HepG2 (cell line): ENCODE data around the gene ABCB6. TPM values are rescaled to one million over a fixed set of nuclear protein-coding genes. Genes with fewer than 3 reads are reported as not detected.

Experiments used
- EZH2 ChIP-seq: conservative IDR thresholded peaks from 2 replicates; pipeline ENCODE4 v1.6.1; 2012; ENCODE audit warnings: mild to moderate bottlenecking, low read depth, low read length, moderate library complexity
- HOXA9 ChIP-seq: sonication (generic); formaldehyde crosslinking; IDR thresholded peaks from 2 replicates; pipeline ENCODE4 v1.8.1; 2022; ENCODE audit warnings: missing genetic modification reagents, mild to moderate bottlenecking, moderate library complexity, borderline replicate concordance
- KAT2B ChIP-seq: fragments of 150-350 bp; IDR thresholded peaks from 2 replicates; pipeline ENCODE4 v1.6.1; 2014; ENCODE audit warnings: low read depth, low read length, borderline replicate concordance
- KLF15 ChIP-seq: sonication (generic); formaldehyde crosslinking; IDR thresholded peaks from 2 replicates; pipeline ENCODE4 v1.8.1; 2023; ENCODE audit warnings: borderline replicate concordance, mild to moderate bottlenecking, inconsistent platforms, missing genetic modification reagents, mixed read lengths
- KLF16 ChIP-seq, 2 experiments: sonication (generic) in 1 of 2; formaldehyde crosslinking in 1 of 2; IDR thresholded peaks; 2 replicates each; pipeline versions ENCODE4 v1.6.1 to v1.8.0; 2016 to 2023; ENCODE audit warnings: missing genetic modification reagents in 2 of 2, missing compliant biosample characterization in 1 of 2
- KLF9 ChIP-seq: IDR thresholded peaks from 2 replicates; pipeline ENCODE4 v1.6.1; 2016; ENCODE audit warnings: low read depth
- NFE2L1 ChIP-seq: sonication (generic); formaldehyde crosslinking; IDR thresholded peaks from 2 replicates; pipeline ENCODE4 v1.4.0; 2020; ENCODE audit warnings: missing genetic modification reagents, mild to moderate bottlenecking, borderline replicate concordance
- PHF20 ChIP-seq: sonication (generic); formaldehyde crosslinking; IDR thresholded peaks from 2 replicates; pipeline ENCODE4 v1.5.0; 2020; ENCODE audit warnings: mild to moderate bottlenecking, missing genetic modification reagents
- RXRA ChIP-seq: sonication (generic); formaldehyde crosslinking; IDR thresholded peaks from 2 replicates; pipeline ENCODE4 v1.5.1; 2020; ENCODE audit warnings: missing genetic modification reagents
- U2AF1 ChIP-seq: fragments of 200-400 bp; formaldehyde crosslinking; optimal IDR thresholded peaks from 2 replicates; pipeline ENCODE3; 2017; ENCODE audit warnings: mild to moderate bottlenecking, low read depth, low read length
- ZFP41 ChIP-seq: sonication (generic); formaldehyde crosslinking; IDR thresholded peaks from 2 replicates; pipeline ENCODE4 v1.4.0; 2020; ENCODE audit warnings: mild to moderate bottlenecking, missing genetic modification reagents, borderline replicate concordance
- ZNF12 ChIP-seq: sonication (generic); formaldehyde crosslinking; IDR thresholded peaks from 2 replicates; pipeline ENCODE4 v1.5.0; 2020; ENCODE audit warnings: missing genetic modification reagents
- ZNF138 ChIP-seq: sonication (generic); formaldehyde crosslinking; IDR thresholded peaks from 2 replicates; pipeline ENCODE4 v1.5.0; 2020; ENCODE audit warnings: mild to moderate bottlenecking, low read depth, missing genetic modification reagents
- ZNF263 ChIP-seq: sonication (generic); formaldehyde crosslinking; IDR thresholded peaks from 2 replicates; pipeline ENCODE4 v1.4.0; 2020; ENCODE audit warnings: missing genetic modification reagents
- ZNF354B ChIP-seq: sonication (generic); formaldehyde crosslinking; IDR thresholded peaks from 2 replicates; pipeline ENCODE4 v1.8.0; 2022; ENCODE audit warnings: mild to moderate bottlenecking, missing genetic modification reagents
- ZNF775 ChIP-seq: sonication (generic); formaldehyde crosslinking; IDR thresholded peaks from 2 replicates; pipeline ENCODE4 v1.4.0; 2020; ENCODE audit warnings: missing genetic modification reagents, mild to moderate bottlenecking, moderate library complexity, borderline replicate concordance
- ZNF792 ChIP-seq: IDR thresholded peaks from 2 replicates; pipeline ENCODE4 v1.6.1; 2016
- polyA plus RNA-seq, 8 experiments: library from polyadenylated mRNA; depleted of rRNA in 3 of 8; stranded (reverse) in 7 of 8; unstranded in 1 of 8; fragments of >200 nt; fragmentation: Illumina TruSeq in 4 of 8; extraction: Trizol in 4 of 8; gene quantifications; 2 replicates each; pipeline versions ENCODE4 v1.2.1 to v1.2.3, GENCODE V29; 2011 to 2016; ENCODE audit warnings: low read depth in 4 of 8, missing spikeins in 1 of 8, mixed read lengths in 1 of 8; ENCODE audit not compliant: insufficient read depth in 1 of 8
- total RNA-seq, 5 experiments: library from RNA; depleted of rRNA; stranded (reverse); fragments of >200 nt; fragmentation: Illumina TruSeq; extraction: Trizol; gene quantifications; 2 replicates each; pipeline ENCODE4 v1.2.3, GENCODE V29; 2016; ENCODE audit warnings: low read depth in 1 of 5
- TF ChIP-seq, protein P1 (sequence below): sonication (generic); formaldehyde crosslinking; IDR thresholded peaks from 2 replicates; pipeline ENCODE4 v1.5.1; 2020; ENCODE audit warnings: missing genetic modification reagents, mild to moderate bottlenecking, borderline replicate concordance
- TF ChIP-seq, protein P2 (sequence below): IDR thresholded peaks from 2 replicates; pipeline ENCODE4 v1.6.1; 2012; ENCODE audit warnings: inconsistent platforms
- TF ChIP-seq, protein P3 (sequence below): sonication (generic); formaldehyde crosslinking; IDR thresholded peaks from 2 replicates; pipeline ENCODE4 v1.4.0; 2020; ENCODE audit warnings: missing genetic modification reagents
- TF ChIP-seq, protein P4 (sequence below), 2 experiments: fragments of 450-650 bp in 1 of 2; sonication (generic) in 1 of 2; formaldehyde crosslinking; IDR thresholded peaks; 2 replicates each; pipeline versions ENCODE4 v1.5.0 to v1.8.0; 2020 to 2022; ENCODE audit warnings: mild to moderate bottlenecking in 1 of 2, missing genetic modification reagents in 1 of 2
- TF ChIP-seq, protein P5 (sequence below): sonication (generic); formaldehyde crosslinking; IDR thresholded peaks from 2 replicates; pipeline ENCODE4 v1.4.0; 2020; ENCODE audit warnings: missing genetic modification reagents, borderline replicate concordance

ABCB6 gene
- total and polyA plus RNA-seq, 2 of the 13 experiments (the other 11 are each of a cell fraction or from before 2014, with no cell fraction given) = 91.1 to 137 TPM

DNA sequence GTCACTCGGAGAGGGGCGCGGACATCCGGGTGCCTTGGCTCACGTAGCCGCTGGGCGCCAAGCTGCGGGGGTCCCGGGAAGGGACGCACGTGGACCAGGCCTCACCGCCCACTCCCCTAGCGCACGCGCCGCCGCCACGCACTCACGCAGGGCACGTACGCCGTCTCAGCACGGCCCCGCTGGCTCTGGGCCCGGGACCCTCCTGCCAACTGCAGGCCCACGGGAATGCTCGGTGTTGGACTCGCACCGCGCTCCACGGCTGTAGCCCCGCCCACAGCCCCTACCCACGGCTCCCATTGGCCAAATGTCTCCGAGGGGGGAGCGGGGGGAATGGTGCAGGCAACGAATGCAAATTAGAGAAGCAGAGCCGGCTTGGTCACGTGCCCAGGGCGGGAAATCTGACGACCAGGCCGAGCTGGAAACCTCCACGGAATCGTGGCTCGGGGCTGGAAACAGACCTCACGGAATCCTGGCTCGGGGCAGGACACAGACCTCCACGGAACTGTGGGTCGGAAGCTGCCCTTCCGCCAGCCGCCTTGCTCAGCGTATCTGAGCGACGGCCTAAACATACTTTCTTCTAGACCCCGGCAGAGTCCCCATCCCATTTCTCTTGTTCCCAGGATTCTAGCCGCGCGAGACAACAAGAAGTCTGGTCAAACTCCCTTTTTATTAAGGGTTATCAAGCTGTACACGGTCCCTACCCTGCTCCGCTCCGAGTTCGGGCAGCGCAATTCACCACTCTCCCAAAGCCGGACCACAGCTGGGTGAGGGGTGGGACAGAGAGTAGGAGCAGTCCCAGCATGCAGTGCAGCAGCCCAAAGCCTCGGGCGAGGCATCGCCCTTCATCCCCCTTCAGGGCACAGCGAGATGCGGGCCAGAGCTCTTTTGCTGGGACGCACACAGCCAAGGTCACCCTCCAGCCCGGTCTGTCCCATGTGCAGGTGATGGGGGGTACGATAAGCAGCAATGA lies at the start of gene ABCB6 (continued):
- TF ChIP-seq, protein P1, sequence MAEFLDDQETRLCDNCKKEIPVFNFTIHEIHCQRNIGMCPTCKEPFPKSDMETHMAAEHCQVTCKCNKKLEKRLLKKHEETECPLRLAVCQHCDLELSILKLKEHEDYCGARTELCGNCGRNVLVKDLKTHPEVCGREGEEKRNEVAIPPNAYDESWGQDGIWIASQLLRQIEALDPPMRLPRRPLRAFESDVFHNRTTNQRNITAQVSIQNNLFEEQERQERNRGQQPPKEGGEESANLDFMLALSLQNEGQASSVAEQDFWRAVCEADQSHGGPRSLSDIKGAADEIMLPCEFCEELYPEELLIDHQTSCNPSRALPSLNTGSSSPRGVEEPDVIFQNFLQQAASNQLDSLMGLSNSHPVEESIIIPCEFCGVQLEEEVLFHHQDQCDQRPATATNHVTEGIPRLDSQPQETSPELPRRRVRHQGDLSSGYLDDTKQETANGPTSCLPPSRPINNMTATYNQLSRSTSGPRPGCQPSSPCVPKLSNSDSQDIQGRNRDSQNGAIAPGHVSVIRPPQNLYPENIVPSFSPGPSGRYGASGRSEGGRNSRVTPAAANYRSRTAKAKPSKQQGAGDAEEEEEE = 0 out of 2 replicates have a peak, but pooled peaks have one; percentile 81
- TF ChIP-seq HOXA9 (CRISPR knock-in tag) (peak; percentile 87; the same call in 1 of the 2 replicates), ZNF792 (CRISPR knock-in tag) (peak; percentile 95), NFE2L1 (peak; percentile 72), PHF20 (CRISPR knock-in tag) (peak; percentile 71), ZNF354B (CRISPR knock-in tag) (peak; percentile 98; the same call in 1 of the 2 replicates), RXRA (peak; percentile 80), KLF16 (CRISPR knock-in tag; IDR thresholded peaks at IDR 0.05) (peak; percentile 6 to 95; a peak in 2 of 4 replicates), ZNF12 (CRISPR knock-in tag) (no peak; the same call in 1 of the 2 replicates), KLF15 (CRISPR knock-in tag) (peak; percentile 64; the same call in 1 of the 2 replicates), ZNF775 (CRISPR knock-in tag) (no peak; the same call in 1 of the 2 replicates), ZNF138 (CRISPR knock-in tag) (peak; percentile 90; the same call in 1 of the 2 replicates), EZH2 (no peak), KAT2B (no peak), KLF9 (CRISPR knock-in tag) (0 out of 2 replicates have a peak, but pooled peaks have one; percentile 61), ZNF263 (CRISPR knock-in tag) (0 out of 2 replicates have a peak, but pooled peaks have one; percentile 62), U2AF1 (peak; percentile 40), ZFP41 (peak; percentile 71; the same call in 1 of the 2 replicates)
- TF ChIP-seq, protein P2, sequence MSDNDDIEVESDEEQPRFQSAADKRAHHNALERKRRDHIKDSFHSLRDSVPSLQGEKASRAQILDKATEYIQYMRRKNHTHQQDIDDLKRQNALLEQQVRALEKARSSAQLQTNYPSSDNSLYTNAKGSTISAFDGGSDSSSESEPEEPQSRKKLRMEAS = peak; percentile 95
- TF ChIP-seq, protein P3, sequence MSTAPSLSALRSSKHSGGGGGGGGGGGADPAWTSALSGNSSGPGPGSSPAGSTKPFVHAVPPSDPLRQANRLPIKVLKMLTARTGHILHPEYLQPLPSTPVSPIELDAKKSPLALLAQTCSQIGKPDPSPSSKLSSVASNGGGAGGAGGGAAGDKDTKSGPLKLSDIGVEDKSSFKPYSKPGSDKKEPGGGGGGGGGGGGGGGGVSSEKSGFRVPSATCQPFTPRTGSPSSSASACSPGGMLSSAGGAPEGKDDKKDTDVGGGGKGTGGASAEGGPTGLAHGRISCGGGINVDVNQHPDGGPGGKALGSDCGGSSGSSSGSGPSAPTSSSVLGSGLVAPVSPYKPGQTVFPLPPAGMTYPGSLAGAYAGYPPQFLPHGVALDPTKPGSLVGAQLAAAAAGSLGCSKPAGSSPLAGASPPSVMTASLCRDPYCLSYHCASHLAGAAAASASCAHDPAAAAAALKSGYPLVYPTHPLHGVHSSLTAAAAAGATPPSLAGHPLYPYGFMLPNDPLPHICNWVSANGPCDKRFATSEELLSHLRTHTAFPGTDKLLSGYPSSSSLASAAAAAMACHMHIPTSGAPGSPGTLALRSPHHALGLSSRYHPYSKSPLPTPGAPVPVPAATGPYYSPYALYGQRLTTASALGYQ (CRISPR knock-in tag) = 0 out of 2 replicates have a peak, but pooled peaks have one; percentile 38
- TF ChIP-seq, protein P4, sequence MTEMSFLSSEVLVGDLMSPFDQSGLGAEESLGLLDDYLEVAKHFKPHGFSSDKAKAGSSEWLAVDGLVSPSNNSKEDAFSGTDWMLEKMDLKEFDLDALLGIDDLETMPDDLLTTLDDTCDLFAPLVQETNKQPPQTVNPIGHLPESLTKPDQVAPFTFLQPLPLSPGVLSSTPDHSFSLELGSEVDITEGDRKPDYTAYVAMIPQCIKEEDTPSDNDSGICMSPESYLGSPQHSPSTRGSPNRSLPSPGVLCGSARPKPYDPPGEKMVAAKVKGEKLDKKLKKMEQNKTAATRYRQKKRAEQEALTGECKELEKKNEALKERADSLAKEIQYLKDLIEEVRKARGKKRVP (CRISPR knock-in tag; IDR thresholded peaks at IDR 0.05) = no peak; a peak in 1 of 4 replicates
- TF ChIP-seq, protein P5, sequence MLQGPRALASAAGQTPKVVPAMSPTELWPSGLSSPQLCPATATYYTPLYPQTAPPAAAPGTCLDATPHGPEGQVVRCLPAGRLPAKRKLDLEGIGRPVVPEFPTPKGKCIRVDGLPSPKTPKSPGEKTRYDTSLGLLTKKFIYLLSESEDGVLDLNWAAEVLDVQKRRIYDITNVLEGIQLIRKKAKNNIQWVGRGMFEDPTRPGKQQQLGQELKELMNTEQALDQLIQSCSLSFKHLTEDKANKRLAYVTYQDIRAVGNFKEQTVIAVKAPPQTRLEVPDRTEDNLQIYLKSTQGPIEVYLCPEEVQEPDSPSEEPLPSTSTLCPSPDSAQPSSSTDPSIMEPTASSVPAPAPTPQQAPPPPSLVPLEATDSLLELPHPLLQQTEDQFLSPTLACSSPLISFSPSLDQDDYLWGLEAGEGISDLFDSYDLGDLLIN (CRISPR knock-in tag) = 0 out of 2 replicates have a peak, but pooled peaks have one; percentile 92
